ENCODE measurements around the gene STARD13.

- TF ChIP-seq, protein P1, sequence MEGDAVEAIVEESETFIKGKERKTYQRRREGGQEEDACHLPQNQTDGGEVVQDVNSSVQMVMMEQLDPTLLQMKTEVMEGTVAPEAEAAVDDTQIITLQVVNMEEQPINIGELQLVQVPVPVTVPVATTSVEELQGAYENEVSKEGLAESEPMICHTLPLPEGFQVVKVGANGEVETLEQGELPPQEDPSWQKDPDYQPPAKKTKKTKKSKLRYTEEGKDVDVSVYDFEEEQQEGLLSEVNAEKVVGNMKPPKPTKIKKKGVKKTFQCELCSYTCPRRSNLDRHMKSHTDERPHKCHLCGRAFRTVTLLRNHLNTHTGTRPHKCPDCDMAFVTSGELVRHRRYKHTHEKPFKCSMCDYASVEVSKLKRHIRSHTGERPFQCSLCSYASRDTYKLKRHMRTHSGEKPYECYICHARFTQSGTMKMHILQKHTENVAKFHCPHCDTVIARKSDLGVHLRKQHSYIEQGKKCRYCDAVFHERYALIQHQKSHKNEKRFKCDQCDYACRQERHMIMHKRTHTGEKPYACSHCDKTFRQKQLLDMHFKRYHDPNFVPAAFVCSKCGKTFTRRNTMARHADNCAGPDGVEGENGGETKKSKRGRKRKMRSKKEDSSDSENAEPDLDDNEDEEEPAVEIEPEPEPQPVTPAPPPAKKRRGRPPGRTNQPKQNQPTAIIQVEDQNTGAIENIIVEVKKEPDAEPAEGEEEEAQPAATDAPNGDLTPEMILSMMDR (IDR thresholded peaks at IDR 0.05 in 2 of 3, conservative IDR thresholded peaks at IDR 0.05 in 1 of 3; ENCODE audit: borderline replicate concordance in 1 of 3, insufficient read depth in 1 of 3, low read depth in 2 of 3, low read length in 2 of 3): no peak
- TF ChIP-seq, protein P2, sequence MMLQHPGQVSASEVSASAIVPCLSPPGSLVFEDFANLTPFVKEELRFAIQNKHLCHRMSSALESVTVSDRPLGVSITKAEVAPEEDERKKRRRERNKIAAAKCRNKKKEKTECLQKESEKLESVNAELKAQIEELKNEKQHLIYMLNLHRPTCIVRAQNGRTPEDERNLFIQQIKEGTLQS (IDR thresholded peaks at IDR 0.05): no peak
Measured at GRCh38 chr13:33334831-33335230, 49.3 kb upstream of the STARD13 start.
